Heart left ventricle (tissue), 13 donors: ENCODE results near the gene ZKSCAN5.
"Not testable (repeated sequence)": the region's sequence is repeated elsewhere in the genome, so short reads cannot be mapped to it uniquely, and the experiment has no call there.

ENCODE experiments used
- CTCF ChIP-seq, 12 donors: fragments of 200-600 bp; sonication (generic) in 4 of 12; IDR thresholded peaks; one replicate each; pipeline versions ENCODE4 v1.5.0 to v1.8.0; 2018 to 2022; ENCODE audit warnings: antibody characterized with exemption in 12 of 12, mild to moderate bottlenecking in 5 of 12
- POLR2A ChIP-seq, 2 donors: fragments of 450-650 bp; IDR thresholded peaks; one replicate each; pipeline ENCODE4 v1.6.1; 2017; ENCODE audit warnings: antibody characterized with exemption in 2 of 2, mild to moderate bottlenecking in 2 of 2, moderate library complexity in 2 of 2
- donor health status: ischemic (EF 13 %, LVEDD 7.1; RV severe dilation, severe dysfunction).
- donor health status: DM: no; HTN: yes; CAD: no.
- donor health status: DM: no; HTN: no; CAD: no.
- donor health status: ischemic (EF 25% LVEDD 6.9; RV normal size, moderate dysfunction).
- donor health status: ischemic (EF 25% LVEDD 5.7; RV mildly dilated, moderate dysfunction).
- donor health status: ischemic (EF 35%, LVEDD 5.7; RV mildly dilated, moderate dysfunction).
- donor health status: nonischemic (EF 11% LVEDD 7.7; RV severe dilation, severe dysfunction).
- donor health status: DM: yes; HTN: yes; CAD: no.
- donor health status: PGD.
- donor health status: ischemic (EF 29% LVEDD 5.4; RV normal size, mild dysfunction).
- donor health status: nonischemic (EF 23%, LVEDD 6.1; RV moderate dilation, normal function).

GRCh38 chr7:99545308-99545707 lies 40.8 kb downstream of the ZKSCAN5 start:
- not testable (repeated sequence) for TF ChIP-seq CTCF, POLR2A (IDR thresholded peaks at IDR 0.05)
